ENCODE data around the gene STRIP2. TPM values are rescaled to one million over a fixed set of nuclear protein-coding genes. Genes with fewer than 3 reads are reported as not detected.

Gene STRIP2
- total RNA-seq, 1 donor from 2014 or later: 9.1 TPM

GRCh38 chr7:129437190-129437589 lies 3.0 kb downstream of the STRIP2 start:
- Mint-ChIP-seq H3K4me1 (ENCODE audit: unreplicated experiment) (peaks cover 20% of the 10 kb centered on the region), H3K27ac (ENCODE audit: unreplicated experiment) (no peak overlapping the region), H3K9me3 (ENCODE audit: unreplicated experiment) (no peaks in the 10 kb centered on the region), H3K4me3 (ENCODE audit: unreplicated experiment) (no peak overlapping the region), H3K36me3 (ENCODE audit: low read depth, unreplicated experiment) (peaks cover 5% of the 10 kb centered on the region), H3K27me3 (ENCODE audit: unreplicated experiment) (peaks cover 5% of the 10 kb centered on the region)
- DNase-seq (ENCODE audit: low spot score): no peak
- TF ChIP-seq CTCF (IDR thresholded peaks at IDR 0.05; ENCODE audit: unreplicated experiment): no peak

DNA sequence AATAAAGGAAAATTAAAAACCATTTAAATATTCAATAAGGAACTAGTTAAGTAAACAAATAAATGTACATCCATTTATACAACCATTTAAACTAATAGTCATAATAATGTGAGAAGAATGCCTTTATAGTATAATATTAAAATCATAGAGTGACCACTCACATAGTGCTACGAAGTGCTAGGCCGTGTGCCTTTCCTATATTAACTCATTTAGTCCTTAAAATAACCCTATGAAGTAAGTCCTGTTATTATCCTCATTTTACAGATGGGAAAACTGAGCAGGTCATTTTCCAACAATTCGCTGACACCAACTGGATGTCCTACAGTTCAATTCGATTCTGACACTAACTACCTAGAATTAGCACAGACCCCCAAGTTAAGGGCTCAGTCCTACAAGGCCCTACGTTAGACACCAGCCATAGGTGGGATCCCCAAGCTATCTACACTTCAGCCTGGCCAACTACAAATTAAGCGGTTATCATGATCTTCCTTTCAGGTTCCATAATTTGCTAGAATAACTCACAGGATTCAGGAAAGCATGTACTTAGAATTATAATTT lies 4.1 kb downstream of the STRIP2 start:
- H3K27ac Mint-ChIP-seq (ENCODE audit: unreplicated experiment): no peak overlapping the region
- H3K4me3 Mint-ChIP-seq (ENCODE audit: unreplicated experiment): no peak overlapping the region
- no peak for TF ChIP-seq CTCF (IDR thresholded peaks at IDR 0.05; ENCODE audit: unreplicated experiment)
- DNase-seq (ENCODE audit: low spot score): no peak
- H3K9me3 Mint-ChIP-seq (ENCODE audit: unreplicated experiment): no peaks in the 10 kb centered on the region
- peaks cover 4% of the 10 kb centered on the region for H3K27me3 Mint-ChIP-seq (ENCODE audit: unreplicated experiment)
- peaks cover 15% of the 10 kb centered on the region for H3K4me1 Mint-ChIP-seq (ENCODE audit: unreplicated experiment)
- no peaks in the 10 kb centered on the region for H3K36me3 Mint-ChIP-seq (ENCODE audit: low read depth, unreplicated experiment)

DNA sequence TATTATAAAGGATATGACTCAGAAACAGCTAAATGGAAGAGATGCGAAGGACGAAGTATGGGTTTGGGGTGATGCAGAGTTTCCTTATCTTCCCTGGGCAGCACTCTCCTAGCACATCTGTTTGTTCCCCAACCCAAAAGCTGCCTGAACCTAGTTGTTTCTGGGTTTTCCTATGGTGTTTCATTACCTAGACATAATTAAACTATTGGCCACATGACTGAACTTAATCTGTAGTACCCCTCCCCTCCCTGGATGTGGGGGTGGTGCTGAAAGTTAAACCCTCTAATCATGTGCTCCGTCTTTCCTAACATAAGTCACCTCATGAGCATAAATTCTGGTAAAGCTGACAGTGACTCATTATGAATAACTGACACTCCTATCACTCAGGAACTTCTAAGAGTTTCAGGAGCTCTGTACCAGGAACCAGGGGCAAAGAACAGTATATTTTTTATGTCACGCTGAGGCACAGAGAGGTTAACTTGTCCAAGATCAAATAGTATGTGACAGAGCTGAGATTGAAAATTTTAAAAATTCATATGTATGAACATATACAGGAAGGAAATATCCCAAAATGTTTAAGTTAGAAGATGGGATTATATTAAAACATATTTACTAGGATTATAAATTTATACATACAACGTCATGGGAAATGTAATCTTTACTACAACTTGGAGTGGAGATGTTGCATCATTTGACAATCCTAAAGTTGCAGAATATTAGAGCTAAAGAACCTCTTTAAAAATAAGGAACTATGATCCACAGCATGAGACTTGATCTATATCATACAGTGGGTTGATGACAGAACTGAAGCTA lies 4.8 kb downstream of the STRIP2 start:
- Mint-ChIP-seq H3K27ac (ENCODE audit: unreplicated experiment) (no peak overlapping the region), H3K27me3 (ENCODE audit: unreplicated experiment) (peaks cover 2% of the 10 kb centered on the region), H3K9me3 (ENCODE audit: unreplicated experiment) (no peaks in the 10 kb centered on the region), H3K36me3 (ENCODE audit: low read depth, unreplicated experiment) (no peaks in the 10 kb centered on the region), H3K4me3 (ENCODE audit: unreplicated experiment) (no peak overlapping the region), H3K4me1 (ENCODE audit: unreplicated experiment) (peaks cover 16% of the 10 kb centered on the region)
- no peak for DNase-seq (ENCODE audit: low spot score)
- TF ChIP-seq CTCF (IDR thresholded peaks at IDR 0.05; ENCODE audit: unreplicated experiment): no peak

GRCh38 chr7:129439963-129440625 lies 5.9 kb downstream of the STRIP2 start:
- peaks cover 2% of the 10 kb centered on the region for H3K27me3 Mint-ChIP-seq (ENCODE audit: unreplicated experiment)

More at GRCh38 chr7:129439963-129440625, 5.9 kb downstream of the STRIP2 start:
- Mint-ChIP-seq H3K4me3 (ENCODE audit: unreplicated experiment) (no peak overlapping the region), H3K36me3 (ENCODE audit: low read depth, unreplicated experiment) (peaks cover 8% of the 10 kb centered on the region), H3K27ac (ENCODE audit: unreplicated experiment) (no peak overlapping the region), H3K4me1 (ENCODE audit: unreplicated experiment) (peaks cover 23% of the 10 kb centered on the region), H3K9me3 (ENCODE audit: unreplicated experiment) (no peaks in the 10 kb centered on the region)
- no peak for DNase-seq (ENCODE audit: low spot score)
- no peak for TF ChIP-seq CTCF (IDR thresholded peaks at IDR 0.05; ENCODE audit: unreplicated experiment)
